Measurements from ENCODE around the gene SDK1.
"Not testable (repeated sequence)": the region's sequence is repeated elsewhere in the genome, so short reads cannot be mapped to it uniquely, and the experiment has no call there.

SDK1 gene

DNA sequence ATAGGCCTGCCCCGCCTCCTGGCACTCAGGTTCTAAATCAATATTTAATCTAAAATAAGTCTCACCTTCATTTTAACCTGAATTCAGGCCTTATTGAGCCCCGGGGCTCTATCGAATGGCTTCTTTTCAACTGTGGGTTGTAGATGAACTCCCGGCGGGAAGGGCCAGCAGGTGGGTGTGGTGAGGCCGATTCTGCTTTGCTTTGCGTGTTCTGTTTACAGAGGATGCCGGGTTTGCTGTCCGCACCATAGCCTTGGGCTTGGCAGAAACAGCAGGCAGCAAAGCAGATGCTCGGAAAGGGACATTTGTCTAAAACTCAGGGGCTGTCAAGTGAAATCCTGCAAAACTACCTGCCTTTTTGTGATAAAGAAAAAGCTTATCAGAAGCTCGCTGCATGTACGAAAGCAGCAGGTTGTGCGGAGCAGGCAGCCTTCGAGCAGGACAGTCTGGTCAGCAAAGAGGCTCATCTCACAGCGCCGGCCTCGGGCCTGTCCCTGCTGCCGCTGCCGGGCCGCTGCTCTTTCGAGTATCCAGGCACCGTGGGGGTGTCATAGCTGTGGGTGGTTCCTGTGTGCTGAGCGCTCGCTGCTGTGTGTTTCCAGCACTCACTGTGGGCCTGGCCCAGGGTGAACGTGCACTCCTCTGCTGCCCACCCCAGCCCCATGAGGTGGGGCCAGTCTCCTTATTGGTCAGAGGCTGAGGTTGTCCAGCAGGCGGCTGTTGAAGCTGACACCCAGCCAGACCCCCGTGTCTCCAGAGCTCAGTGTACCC, 946.2 kb downstream of the SDK1 start:
- no peak for DNase-seq (ENCODE audit: low read depth, low spot score)
- in situ Hi-C loops (cut with HindIII; ENCODE audit: low sequenced_read_pairs), result no loop called here
- H3K4me3 ChIP-seq (ENCODE audit: low read depth, low read length), result no peak overlapping the region
- TF ChIP-seq, protein P1, sequence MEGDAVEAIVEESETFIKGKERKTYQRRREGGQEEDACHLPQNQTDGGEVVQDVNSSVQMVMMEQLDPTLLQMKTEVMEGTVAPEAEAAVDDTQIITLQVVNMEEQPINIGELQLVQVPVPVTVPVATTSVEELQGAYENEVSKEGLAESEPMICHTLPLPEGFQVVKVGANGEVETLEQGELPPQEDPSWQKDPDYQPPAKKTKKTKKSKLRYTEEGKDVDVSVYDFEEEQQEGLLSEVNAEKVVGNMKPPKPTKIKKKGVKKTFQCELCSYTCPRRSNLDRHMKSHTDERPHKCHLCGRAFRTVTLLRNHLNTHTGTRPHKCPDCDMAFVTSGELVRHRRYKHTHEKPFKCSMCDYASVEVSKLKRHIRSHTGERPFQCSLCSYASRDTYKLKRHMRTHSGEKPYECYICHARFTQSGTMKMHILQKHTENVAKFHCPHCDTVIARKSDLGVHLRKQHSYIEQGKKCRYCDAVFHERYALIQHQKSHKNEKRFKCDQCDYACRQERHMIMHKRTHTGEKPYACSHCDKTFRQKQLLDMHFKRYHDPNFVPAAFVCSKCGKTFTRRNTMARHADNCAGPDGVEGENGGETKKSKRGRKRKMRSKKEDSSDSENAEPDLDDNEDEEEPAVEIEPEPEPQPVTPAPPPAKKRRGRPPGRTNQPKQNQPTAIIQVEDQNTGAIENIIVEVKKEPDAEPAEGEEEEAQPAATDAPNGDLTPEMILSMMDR (IDR thresholded peaks at IDR 0.05; ENCODE audit: low read depth, low read length), result no peak

DNA sequence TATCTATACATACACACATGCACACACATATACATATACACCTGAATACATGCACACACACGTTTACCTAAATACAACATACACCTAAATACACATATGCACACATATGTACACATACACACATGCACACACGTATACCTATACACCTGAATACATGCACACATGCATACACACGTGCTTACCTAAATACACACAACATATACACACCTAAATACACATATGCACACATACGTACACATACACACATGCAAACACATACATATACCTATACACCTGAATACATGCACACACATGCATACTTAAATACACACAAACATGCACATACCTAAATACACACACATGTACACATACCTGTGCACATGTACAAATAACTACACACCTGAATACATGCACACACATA, 947.2 kb downstream of the SDK1 start:
- TF ChIP-seq, protein P1 (IDR thresholded peaks at IDR 0.05; ENCODE audit: low read depth, low read length), result no peak
- no peak for DNase-seq (ENCODE audit: low read depth, low spot score)
- no peak overlapping the region for H3K4me3 ChIP-seq (ENCODE audit: low read depth, low read length)
- in situ Hi-C loops (cut with HindIII; ENCODE audit: low sequenced_read_pairs), result no loop called here

GRCh38 chr7:4249241-4249640, 948.2 kb downstream of the SDK1 start:
- in situ Hi-C loops (cut with HindIII; ENCODE audit: low sequenced_read_pairs), result no loop called here
- TF ChIP-seq, protein P1 (IDR thresholded peaks at IDR 0.05; ENCODE audit: low read depth, low read length), result no peak
- no peak for DNase-seq (ENCODE audit: low read depth, low spot score)
- no peak overlapping the region for H3K4me3 ChIP-seq (ENCODE audit: low read depth, low read length)

DNA sequence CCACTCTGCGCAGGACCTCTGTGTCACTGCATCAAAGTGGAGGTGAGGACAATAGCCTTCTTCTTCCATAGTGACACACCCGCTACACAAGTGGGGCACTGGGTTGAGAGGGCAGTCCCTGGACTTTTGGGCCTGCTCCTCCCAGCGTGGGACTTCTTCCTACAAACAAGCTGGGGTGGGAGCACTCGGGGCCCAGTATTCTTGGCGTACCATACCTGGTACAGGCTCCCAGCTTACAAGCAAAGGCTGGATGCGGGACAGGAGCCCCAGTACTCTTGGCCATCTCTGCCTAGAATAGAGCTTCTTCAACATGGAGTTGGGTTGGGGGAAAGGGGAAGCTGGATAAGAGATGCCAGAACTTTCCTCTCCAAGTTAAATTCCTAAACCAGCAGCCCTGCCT, 954.3 kb downstream of the SDK1 start:
- TF ChIP-seq, protein P1 (IDR thresholded peaks at IDR 0.05; ENCODE audit: low read depth, low read length), result no peak
- in situ Hi-C loops (cut with HindIII; ENCODE audit: low sequenced_read_pairs), result no loop called here
- DNase-seq (ENCODE audit: low read depth, low spot score), result no peak
- H3K4me3 ChIP-seq (ENCODE audit: low read depth, low read length), result no peak overlapping the region

GRCh38 chr7:4256286-4256685, 955.2 kb downstream of the SDK1 start:
- no peak for DNase-seq (ENCODE audit: low read depth, low spot score)
- no peak overlapping the region for H3K4me3 ChIP-seq (ENCODE audit: low read depth, low read length)
- in situ Hi-C loops (cut with HindIII; ENCODE audit: low sequenced_read_pairs), result no loop called here
- TF ChIP-seq, protein P1 (IDR thresholded peaks at IDR 0.05; ENCODE audit: low read depth, low read length), result no peak

GRCh38 chr7:4257146-4258111, 956.4 kb downstream of the SDK1 start:
- in situ Hi-C loops (cut with HindIII; ENCODE audit: low sequenced_read_pairs), result no loop called here
- H3K4me3 ChIP-seq (ENCODE audit: low read depth, low read length), result no peak overlapping the region
- TF ChIP-seq, protein P1 (IDR thresholded peaks at IDR 0.05; ENCODE audit: low read depth, low read length), result no peak
- DNase-seq (ENCODE audit: low read depth, low spot score), result no peak

- H3K4me3 ChIP-seq (ENCODE audit: low read depth, low read length); DNase-seq (ENCODE audit: low read depth, low spot score); in situ Hi-C loops (cut with HindIII; ENCODE audit: low sequenced_read_pairs): not testable (repeated sequence)
Measured at GRCh38 chr7:4260116-4260515, 959.1 kb downstream of the SDK1 start.

Measured in astrocyte of the spinal cord (primary cell).